CD1c-positive myeloid dendritic cell (primary cell): ENCODE data around the gene PLCH1.

ENCODE experiments used
- DNase-seq: peaks from one replicate; pipeline ENCODE4 v3.0.0-alpha.2; 2016; ENCODE audit errors: extremely low spot score

PLCH1 gene

DNA sequence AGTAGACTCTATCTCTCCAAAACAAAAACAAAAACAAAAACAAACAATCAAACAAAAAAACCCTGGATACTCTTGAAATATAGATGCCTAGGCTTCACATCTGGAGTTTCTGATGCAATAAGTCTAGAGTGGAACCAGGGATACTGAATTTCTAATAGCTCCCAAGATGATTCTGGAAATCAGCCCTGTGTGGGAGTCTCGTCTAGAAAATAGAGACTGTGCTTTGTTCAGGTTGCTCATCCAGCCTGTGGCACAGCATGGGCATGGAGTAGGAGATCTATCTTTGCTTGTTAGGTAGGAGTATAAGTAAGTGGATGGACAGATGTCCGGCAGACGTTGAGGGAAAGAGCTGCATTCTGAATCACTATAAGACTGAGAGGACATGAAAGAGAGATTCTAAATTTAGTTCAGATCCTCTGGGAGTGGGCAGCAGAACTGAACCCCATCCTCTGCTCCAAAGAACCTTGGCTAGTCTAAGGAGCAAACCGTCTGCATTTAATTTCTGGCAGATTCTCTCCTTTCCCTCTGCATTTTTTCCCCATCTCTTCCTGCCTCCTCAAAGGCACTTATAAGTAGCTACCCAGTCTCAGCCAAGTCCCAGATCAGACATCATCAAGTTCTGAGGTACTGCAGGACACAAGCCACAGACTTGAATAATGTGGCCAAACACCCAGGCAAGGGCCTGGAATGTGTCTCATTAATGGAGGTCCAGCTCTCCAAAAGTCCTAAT, 358.8 kb downstream of the PLCH1 start:
- DNase-seq, result no peak

DNA sequence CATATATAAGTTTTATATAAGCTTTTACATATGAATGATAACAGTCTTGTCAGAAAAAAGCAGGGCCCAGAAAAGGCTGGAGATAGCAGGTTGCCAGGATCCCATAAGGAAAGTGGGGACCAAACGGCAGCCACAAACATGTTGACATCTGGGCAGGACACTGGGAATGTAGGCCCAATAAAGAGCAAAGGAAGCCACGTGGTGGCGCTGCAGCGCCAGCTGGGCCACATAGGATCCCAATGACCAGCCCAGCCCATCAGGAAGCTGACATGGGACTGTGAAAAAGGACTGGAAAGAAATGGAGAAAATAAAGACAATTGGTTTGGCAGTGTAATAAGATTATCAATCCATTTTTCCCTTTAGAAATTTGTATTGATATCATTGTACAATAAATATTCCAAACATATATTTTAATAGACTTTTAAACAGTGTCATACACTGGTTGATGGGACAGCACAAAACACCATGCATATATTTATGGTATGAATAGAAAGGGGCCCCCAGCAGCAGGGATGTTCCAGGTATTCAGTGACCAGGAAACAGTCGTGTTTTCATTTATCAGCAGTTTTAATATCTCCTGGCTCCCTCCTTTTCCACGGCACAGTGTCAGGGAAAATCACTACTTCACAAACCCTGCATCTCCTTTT, 362.4 kb downstream of the PLCH1 start:
- peak; percentile 23 for DNase-seq

DNA sequence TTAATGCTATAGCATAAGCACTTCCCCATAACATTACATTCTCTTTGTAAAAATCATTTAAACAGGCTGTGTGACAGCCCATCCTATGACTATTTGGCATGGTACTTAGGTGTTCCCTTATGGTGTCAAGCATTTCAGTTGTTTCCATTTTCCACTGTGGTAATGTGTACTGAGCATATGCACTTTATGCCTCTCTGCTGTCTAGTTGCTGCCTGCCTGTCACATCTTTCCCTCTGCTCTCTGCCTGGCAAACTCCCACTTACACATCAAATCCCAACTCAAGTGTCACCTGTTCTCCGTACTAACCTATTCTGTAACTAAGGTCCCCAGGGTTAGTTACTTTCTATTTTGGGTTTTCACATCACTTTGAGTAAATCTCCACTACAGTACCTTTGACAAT, 367.0 kb downstream of the PLCH1 start:
- no peak for DNase-seq

DNA sequence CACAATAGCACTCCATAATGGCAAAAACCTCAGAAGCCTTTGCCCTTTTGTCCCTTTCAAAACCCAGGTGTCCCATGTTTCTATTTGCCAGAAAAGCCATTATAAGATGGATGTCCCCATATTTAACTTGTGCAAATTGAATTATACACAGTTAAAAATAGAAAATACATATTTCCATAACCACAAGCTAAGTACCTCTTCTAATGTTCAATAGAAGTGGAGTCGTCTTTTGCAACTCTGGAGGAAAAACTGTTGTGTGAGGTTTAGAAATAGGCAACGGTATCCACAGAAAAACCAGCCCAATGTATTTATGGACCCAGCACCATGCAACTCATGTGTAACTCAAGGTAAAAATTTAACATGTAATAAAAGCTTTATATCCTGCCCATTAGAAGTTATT, 367.8 kb downstream of the PLCH1 start:
- no peak for DNase-seq

DNA sequence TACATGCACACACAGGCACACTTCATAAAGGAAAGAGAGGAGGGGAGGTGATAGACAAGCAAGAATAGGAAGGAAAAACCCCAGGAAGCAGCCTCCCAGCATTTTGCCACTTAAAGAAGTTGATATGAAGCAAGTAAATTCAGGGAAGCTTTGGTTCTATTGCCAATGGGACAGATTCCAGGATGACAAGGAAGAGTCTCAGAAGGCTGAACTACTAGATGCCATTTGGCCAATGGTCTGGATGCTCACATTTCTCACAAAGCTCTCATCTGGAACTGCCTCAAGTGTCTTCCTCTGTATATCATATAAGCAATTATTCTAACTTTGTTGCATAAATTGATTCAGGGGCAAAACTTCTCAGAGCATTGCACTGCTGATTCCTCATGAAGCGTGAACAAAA, 372.6 kb downstream of the PLCH1 start:
- no peak for DNase-seq

DNA sequence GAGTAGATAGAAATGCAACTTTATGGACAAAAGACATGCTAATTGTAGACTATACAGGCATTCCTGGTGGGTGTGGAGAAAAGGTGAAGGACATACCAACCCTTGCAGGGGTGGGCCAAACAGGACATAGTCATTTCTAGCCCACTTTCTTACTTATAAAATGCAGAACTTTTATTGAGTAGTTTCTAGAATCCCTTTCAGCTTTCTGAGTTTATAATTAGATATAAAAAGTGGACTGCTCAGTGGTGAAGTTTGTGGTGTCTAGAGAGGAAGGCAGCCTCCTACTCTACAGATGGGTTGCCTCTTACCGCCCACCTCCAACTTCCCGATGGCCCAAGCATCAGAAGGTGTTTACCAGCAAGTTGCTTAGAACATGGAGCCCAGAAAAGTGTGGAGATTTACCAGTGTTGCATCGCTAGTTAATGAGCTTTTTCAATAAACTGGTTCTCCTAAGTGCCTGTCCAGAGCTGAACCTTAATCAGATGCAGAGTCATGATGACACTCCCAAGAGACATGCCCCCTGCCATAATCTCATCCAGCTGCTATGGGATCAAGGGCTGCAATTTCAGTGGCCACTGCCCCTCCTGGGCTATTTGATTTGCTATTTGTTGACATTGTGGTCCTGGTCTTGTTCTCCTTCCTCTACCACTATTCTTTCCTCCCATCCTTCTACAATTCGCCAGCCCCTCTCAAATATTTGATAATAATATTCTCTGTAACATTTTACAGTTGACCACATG, 373.9 kb downstream of the PLCH1 start:
- no peak for DNase-seq

DNA sequence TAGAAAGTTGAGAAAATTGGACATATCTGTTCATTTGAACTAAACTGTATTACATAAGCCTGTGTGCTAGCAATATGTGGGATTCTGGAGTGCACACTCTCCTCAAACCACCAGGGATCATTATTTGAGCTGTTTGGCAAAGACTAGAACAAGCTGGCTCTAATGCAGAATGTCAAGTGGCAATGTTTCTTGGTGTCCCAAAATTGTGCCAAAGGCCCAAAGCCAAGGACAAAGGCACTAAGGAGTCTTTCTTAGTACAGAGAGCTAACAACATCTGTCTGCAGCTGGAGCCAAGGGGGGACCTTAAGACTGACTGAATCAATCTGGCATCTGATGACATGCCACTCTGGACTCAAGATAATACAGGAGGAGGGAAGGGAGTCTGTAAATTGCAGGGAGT, 374.7 kb downstream of the PLCH1 start:
- DNase-seq, result no peak

DNA sequence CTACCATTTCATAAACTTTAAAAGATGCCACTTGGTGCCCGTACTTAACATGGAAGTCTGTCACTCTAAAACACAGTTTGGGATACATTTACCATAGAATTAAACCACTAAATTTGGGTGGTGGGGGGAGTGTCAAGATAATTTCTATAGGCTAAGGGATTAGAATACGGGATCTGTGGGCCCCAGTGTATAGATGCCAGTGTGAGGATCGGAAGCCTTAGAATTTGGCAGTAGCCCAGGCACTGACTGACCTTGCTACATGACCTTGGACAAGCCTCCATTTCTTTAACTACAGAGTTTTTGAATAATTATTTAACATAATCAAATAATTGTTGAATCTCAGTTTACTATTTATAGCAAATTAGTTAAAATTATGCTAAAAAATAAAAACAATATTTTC, 375.1 kb downstream of the PLCH1 start:
- DNase-seq, result no peak

DNA sequence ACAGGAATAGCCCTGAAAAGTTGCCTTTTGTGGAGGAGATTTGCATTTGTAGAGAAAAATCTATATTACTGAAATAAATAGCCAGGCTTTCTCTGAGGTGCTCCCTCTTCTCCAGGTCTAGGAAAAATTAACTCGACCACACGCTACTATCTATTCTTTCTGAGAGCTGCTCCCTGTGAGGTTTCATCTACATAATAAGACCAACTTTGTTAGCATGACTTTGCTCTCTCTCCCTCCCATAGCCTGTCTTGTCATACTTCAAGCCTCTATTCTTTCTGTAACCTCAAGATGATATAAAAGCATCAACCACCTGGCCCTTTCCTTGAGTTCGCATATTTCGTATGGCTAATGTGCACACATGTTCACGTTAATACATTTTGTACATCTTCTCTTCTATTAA, 375.6 kb downstream of the PLCH1 start:
- no peak for DNase-seq

DNA sequence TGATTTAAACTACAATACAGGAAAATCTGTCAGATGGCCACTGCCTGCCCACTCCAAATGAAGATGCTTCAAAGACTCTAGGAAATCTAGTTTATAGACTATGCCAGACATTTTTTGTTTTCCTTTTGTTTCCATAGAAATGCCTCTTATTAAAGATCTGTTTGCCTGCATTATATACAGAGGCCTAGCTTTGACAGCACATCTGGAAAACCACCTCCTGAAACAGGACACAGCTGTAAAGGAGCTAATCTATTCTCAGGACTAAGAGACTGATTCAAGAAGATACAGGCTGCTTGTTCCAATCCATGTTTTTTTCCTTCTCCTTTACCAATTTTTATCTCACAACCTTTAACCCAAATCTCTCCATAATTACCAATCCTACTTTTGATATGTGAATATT, 376.1 kb downstream of the PLCH1 start:
- DNase-seq, result no peak

DNA sequence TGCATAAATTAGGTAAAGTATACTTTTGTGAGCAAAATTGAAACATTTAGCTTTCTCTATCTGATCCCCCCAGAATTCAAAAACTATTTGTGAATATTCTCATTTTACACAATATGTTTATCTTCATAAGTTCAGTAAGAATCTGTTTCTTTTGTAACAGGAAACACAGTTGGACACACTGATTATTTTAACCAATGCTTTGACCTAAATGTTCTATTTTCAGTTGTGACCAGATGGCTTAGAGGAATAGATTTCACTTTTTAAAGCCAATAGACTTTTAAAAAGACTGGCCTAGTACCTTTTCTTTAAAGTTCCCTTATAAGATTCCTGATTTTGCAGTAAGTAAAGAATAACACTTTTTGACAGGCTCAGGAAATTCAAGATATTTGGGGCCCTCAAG, 377.4 kb downstream of the PLCH1 start:
- no peak for DNase-seq

DNA sequence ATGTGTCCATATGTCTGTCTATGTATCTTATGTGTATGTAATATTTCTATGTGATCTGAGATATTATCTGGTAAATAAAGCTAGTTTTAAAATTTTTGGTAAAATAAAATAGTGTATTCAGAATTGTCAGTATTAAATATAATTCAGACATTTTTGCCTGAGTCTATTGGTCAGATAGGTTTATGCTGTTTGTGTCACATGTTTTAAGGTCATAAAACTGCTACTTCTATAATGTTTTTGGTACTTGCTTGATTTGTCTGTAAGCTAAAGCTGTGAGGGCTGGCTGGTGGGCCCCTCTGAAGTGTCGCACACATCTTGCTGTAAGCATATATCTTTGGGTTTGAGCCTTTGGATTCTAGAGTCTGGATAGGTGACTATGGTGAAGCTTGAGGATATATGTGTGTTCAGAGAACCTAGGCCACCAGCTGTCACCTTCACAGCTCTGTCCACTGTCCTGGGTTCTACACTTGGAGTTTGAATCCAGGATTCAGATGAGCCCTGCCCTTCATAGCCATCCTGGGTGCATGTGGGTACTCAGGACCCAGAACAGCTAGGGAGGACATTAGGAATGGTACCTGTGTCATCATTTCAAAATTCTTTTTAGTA, 379.6 kb downstream of the PLCH1 start:
- DNase-seq, result no peak

DNA sequence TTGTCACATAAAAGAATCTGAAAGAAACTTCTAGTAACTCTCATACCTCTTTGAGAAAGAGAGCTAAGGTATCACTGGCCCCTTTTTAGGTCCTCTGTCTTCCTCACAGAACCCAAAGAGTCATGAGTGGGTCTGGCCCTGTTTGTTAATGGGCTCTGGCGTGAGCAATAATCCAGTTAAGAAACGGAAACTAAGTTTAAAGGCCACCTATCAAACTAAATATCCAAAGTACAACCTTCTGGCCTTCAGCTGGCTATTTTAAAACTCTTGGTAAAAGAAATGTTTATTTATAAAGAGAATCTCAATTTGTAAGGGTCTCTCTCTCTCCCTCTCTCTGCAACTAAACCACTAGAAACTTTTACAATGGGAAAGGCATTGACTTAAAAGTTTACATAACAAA, 380.4 kb downstream of the PLCH1 start:
- DNase-seq, result no peak

DNA sequence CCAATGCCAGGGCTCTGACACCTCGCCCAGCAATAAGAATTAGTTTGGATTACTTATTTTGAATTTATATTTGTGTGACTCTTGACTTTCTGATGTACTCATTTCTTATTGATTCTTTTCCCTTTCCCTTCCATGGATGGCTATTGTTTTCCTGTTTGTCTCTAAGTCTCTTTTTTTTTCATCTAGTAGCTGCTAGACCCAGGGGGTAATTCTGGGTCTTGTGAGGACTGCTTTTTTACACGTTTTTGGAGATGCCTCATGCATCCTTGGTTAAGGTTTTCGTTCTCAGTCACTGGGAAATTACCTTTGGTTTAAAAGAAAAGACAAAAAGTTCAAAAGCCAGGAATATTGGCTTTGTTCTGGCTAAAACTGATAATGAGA, 381.2 kb downstream of the PLCH1 start:
- DNase-seq, result no peak

DNA sequence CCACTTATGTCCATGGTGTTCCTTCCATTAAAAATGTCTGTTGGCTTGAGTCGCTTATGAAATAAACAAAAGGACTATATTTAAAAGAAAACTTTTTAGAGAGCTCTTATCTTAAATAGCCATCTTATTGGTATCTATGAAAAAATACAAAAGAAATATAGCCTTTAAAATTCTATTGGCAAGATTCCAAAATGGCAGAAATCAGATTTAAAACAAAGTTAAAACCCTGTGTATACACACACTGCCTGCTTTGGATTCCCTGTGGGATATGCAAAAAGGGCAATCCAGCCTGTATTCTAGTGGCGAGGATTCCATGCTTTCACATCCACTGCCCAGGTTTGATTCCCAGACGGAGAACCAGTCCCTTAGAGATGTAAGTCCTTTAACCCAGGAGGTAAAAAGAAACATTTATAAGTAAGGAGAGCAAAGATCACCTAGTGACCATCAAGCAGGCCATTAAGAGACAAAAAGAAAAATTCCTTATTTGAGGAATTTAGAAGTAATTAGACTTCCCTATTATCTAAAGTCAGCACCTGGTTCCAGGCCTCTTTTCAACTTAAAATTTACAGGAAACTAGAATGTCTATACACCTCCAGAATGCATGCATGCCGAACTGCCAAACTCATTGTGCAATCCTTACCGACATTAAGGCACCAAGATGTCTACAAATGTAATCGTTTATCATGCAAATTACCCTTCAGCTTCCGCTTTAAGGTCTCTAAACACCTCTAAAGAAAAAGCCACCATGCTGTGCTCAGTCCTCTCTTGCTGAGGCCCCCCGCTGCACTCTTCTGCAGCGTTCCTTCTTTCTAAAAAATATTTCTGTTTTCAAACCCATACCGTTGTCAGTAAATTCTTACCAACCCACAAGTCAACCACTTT, 381.8 kb downstream of the PLCH1 start:
- DNase-seq, result no peak

DNA sequence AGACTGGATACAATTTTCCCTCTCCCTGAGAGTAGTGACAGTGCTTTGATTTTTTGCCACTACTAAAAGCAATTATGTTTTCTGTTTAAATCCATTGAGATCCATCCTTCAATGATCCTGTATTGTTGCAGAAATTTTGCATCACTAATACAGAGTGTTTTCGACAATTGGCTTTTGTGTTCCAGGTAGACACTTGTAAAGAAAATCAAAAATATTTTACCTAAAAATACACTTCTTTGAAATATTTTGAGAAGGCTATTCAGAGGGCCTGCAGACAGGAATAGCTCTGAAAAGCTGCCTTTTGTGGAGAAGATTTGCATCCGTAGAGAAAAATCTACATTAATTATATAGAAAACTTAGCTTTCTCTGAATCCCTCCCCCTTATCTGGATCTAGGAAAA, 384.6 kb downstream of the PLCH1 start:
- DNase-seq, result no peak

DNA sequence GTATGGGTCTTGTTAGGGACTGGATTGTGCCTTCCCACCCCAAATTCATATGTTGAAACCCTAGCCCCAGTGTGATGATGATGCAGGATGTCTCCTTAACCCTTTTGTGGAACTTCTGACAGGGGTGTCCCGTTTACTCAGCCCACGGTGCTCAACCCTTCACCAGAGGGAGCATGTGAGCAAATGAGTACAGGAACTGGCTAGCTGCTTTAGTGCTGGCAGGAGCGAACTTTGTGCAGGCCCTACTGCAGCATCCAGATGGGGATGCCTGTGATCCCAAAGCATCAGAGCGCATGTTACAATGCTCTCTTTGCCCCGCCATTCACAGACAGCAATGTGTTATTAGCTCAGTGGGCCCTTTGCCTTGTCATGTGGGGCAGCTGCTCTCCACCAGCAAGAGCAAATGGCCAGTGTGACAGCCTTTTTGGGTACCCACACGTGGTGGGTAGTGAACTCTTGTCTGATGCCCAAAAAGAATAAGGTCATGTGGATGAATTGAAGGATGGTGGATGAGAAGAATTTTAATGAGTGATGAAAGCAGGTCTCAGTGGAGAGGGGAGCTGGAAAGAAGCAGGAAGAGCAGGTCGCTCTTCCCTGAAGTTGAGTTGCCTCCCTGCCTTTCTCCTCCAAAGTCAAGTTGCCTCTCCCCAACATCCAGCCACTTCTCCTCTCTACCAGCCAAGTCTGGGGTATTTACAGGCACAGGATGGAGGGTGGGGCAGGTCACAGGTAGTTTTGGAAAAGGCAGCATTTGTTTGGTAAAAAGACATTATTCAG, 388.1 kb downstream of the PLCH1 start:
- DNase-seq, result no peak

DNA sequence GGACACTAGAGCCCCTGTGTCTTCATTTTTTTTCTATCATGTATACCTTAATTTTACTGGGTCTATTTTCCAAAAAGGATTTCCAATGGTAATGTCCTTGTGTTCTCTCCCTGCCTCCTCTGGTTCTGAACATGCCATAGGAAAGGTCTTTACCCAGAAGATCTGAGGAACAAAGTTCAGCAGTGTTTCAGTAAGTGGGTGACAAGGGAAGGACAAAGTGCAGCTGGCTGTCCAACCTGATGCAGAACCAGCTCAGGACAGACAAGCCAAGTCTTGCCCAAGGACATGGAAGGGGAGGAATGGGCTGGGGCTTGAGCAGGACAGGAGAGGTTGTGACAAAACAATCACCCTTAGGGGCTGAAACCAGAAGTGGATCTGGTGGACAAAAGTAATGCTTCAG, 390.2 kb downstream of the PLCH1 start:
- no peak for DNase-seq

DNA sequence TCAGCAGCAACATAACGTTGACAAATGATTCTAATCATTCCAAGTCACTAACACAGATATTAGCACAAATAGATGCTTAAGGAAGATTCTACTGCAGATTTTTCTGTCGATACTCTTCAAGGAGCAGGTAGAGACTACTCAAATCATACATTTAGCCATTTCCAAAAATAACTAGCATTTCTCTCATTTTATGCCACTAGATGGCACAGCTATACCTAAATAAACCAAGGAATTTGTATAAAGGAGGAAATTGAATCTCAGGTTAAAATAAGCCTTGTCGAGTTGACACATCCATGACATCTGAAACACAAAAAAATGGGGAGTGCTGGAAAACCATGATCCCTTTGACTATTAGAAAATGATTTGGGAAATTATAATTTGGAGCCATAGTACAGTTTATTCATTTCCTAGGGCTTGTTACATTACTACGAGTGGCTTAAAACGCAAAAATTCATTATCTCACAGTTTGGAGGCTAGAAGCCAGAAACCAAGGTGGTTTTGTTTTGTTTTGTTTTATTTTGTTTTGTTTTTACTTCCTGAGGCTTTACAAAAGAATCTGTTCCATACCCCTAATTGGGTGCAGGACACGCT, 391.9 kb downstream of the PLCH1 start:
- peak; percentile 35 for DNase-seq

DNA sequence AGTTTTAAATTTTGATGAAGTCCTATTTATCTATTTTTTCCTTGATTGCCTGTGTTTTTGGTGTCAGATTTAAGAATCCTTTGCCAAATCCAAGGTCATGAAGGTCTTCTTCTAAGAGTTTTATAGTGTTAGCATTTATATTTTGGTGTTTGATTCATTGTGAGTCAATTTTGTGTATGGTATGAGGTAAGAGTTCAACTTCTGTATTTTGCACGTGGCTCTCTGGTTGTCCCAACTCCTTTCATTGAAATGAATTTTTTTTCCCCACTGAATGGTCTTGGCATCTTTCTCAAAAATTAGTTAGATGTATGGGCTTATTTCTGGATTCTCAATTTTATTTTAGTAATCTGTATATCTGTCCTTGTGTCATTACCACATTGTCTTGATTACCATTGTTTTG, 394.3 kb downstream of the PLCH1 start:
- peak; percentile 2 for DNase-seq

DNA sequence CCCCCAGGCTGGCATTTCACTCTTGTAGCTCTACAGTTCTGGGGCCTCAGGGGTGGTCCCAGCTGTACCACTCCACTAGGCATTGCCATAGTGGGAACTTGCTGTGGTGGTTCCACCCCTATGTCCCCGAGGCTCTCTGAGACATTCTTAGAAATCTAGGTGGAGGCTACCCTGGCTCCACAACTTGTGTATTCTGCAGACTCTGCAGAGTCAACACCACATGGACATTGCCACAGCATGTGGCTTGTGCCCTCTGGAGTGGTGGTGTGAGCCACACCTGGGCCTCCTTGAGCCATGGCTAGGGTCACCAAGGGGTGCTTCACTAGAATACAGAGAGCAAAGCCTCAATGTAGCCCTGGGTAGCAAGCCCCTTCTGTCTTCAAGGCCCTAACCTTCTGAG, 397.0 kb downstream of the PLCH1 start:
- no peak for DNase-seq
